ENCODE measurements around the gene MED12L.
A peak's percentile ranks its signal among the peaks of the same experiment; 100 is the strongest.
"Not testable (repeated sequence)": the region's sequence is repeated elsewhere in the genome, so short reads cannot be mapped to it uniquely, and the experiment has no call there.

MED12L gene

DNA sequence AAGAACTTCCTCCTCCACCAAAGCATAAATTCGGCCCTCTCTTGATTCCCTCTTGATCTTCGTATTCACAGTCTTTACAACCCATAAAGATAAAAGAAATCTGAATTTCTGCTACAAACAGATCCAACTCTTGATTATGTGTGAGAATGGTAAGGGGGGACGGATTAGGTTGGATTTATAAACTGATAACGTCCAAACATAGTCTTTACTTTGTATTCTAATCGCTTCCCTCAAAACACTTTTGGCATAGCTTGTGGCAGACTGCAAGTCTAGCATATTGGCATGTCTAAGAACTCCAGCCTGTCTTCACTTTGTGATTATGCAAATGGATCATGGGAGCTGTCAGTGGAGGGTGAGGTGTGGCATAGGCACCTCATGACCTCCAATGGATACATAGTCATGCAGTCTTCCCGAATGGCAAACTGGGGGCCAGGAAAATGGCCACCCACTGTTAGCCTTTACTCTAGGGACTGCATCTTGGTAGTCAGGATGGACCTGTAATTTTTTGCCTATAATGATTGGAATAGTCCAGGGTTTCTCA is 141.9 kb downstream of the MED12L start:
- Histone ChIP-seq H3K27ac (no peak overlapping the region), H3K9ac (no peak overlapping the region)

DNA sequence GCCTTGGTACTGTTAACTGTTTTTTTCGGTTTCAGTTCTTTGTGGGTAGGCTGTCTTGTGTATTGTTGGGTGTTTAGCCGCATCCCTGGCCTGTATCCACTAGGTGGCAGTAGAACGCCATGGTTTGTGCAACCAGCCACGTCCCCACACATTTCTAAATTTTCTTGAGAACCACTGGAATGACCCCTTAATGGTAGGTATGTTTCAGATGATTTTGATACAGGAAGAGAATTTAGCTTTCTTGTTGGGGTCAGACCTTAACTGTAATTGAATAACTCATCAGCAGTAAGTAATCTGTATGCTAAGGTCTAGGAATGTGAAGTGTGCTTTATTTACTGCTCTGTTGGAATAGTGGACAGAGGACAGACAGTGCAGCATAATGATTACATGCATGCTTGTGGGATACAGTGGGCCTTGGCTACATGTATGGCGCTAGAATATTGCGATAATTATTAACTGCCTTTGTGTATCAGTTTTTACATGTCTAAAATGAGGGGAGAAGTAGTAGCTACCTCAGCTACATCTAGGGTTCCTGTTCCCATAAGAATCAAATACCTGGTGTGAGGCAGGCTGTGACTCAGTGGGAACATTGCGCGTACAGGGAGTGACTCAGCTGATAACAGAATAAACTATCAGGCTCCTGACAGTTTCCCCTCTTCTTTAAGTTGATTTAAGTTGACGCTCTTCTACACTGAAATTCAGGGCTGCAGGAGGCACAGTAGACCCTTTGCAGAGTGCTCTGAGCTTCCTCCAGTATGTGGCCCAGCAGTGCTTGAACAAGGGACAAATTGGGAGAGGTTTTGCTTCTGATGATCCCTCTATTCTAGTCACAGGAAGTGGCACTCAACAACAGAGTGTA is 142.6 kb downstream of the MED12L start:
- H4K20me1 ChIP-seq (ENCODE audit: insufficient read depth) = no peaks in the 10 kb centered on the region
- no peaks in the 10 kb centered on the region for H3K27me3 ChIP-seq (ENCODE audit: insufficient read depth, low read depth)
- TF ChIP-seq, protein P1, sequence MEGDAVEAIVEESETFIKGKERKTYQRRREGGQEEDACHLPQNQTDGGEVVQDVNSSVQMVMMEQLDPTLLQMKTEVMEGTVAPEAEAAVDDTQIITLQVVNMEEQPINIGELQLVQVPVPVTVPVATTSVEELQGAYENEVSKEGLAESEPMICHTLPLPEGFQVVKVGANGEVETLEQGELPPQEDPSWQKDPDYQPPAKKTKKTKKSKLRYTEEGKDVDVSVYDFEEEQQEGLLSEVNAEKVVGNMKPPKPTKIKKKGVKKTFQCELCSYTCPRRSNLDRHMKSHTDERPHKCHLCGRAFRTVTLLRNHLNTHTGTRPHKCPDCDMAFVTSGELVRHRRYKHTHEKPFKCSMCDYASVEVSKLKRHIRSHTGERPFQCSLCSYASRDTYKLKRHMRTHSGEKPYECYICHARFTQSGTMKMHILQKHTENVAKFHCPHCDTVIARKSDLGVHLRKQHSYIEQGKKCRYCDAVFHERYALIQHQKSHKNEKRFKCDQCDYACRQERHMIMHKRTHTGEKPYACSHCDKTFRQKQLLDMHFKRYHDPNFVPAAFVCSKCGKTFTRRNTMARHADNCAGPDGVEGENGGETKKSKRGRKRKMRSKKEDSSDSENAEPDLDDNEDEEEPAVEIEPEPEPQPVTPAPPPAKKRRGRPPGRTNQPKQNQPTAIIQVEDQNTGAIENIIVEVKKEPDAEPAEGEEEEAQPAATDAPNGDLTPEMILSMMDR (conservative IDR thresholded peaks at IDR 0.05; ENCODE audit: low read depth, low read length) = peak; percentile 96
- H3K27ac ChIP-seq = no peak overlapping the region
- peaks cover 15% of the 10 kb centered on the region for H3K4me1 ChIP-seq (ENCODE audit: low read depth, poor library complexity, severe bottlenecking)
- no peak overlapping the region for H3K4me3 ChIP-seq (IDR thresholded peaks at IDR 0.05; ENCODE audit: insufficient read depth, low read depth, low read length)
- H2AFZ ChIP-seq (ENCODE audit: low read depth) = peak overlapping the region; percentile 9
- no peaks in the 10 kb centered on the region for H3K79me2 ChIP-seq (ENCODE audit: insufficient read depth, low read depth)
- peak overlapping the region; percentile 18; the same call in 1 of the 2 replicates for H3K4me2 ChIP-seq
- no peaks in the 10 kb centered on the region for H3K36me3 ChIP-seq (ENCODE audit: insufficient read depth)
- H3K9ac ChIP-seq = no peak overlapping the region

More for the DNA sequence above, 141.9 kb downstream of the MED12L start:
- Histone ChIP-seq H3K4me2 (peak overlapping the region; percentile 18), H3K4me1 (ENCODE audit: low read depth, poor library complexity, severe bottlenecking) (peaks cover 15% of the 10 kb centered on the region), H3K27me3 (ENCODE audit: insufficient read depth, low read depth) (no peaks in the 10 kb centered on the region), H3K4me3 (IDR thresholded peaks at IDR 0.05; ENCODE audit: insufficient read depth, low read depth, low read length) (no peak overlapping the region), H3K36me3 (ENCODE audit: insufficient read depth) (no peaks in the 10 kb centered on the region), H3K79me2 (ENCODE audit: insufficient read depth, low read depth) (no peaks in the 10 kb centered on the region), H2AFZ (ENCODE audit: low read depth) (no peak overlapping the region), H4K20me1 (ENCODE audit: insufficient read depth) (no peaks in the 10 kb centered on the region)
- TF ChIP-seq, protein P1 (conservative IDR thresholded peaks at IDR 0.05; ENCODE audit: low read depth, low read length) = no peak

DNA sequence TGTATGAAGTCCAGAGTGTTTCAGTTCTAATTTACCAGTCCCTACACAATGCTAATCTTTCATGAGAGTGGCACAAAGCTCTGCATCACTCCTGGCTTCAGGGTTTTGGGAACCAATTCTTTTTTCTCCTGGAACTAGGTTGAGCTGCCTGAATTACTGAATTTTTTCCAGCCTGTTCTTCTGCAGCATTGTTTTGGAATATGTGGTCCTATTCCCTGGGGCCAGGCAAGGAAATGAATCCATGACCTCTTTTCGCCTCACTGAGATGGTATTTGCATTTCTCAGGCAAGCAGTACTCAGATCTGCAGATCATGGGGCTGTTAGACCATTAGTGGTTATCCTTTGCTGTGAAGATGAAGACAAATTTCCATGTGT is 143.2 kb downstream of the MED12L start:
- H4K20me1 ChIP-seq (ENCODE audit: insufficient read depth) = no peaks in the 10 kb centered on the region
- no peaks in the 10 kb centered on the region for H3K27me3 ChIP-seq (ENCODE audit: insufficient read depth, low read depth)
- no peak overlapping the region for H3K9ac ChIP-seq
- H3K4me1 ChIP-seq (ENCODE audit: low read depth, poor library complexity, severe bottlenecking) = peaks cover 15% of the 10 kb centered on the region
- no peaks in the 10 kb centered on the region for H3K79me2 ChIP-seq (ENCODE audit: insufficient read depth, low read depth)
- TF ChIP-seq, protein P1 (conservative IDR thresholded peaks at IDR 0.05; ENCODE audit: low read depth, low read length) = no peak
- no peak overlapping the region for H3K4me2 ChIP-seq
- H3K36me3 ChIP-seq (ENCODE audit: insufficient read depth) = no peaks in the 10 kb centered on the region
- H3K27ac ChIP-seq = no peak overlapping the region
- 0 out of 2 replicates have a peak overlapping the region, but pooled peaks have one; percentile 9 for H2AFZ ChIP-seq (ENCODE audit: low read depth)
- H3K4me3 ChIP-seq (IDR thresholded peaks at IDR 0.05; ENCODE audit: insufficient read depth, low read depth, low read length) = no peak overlapping the region

DNA sequence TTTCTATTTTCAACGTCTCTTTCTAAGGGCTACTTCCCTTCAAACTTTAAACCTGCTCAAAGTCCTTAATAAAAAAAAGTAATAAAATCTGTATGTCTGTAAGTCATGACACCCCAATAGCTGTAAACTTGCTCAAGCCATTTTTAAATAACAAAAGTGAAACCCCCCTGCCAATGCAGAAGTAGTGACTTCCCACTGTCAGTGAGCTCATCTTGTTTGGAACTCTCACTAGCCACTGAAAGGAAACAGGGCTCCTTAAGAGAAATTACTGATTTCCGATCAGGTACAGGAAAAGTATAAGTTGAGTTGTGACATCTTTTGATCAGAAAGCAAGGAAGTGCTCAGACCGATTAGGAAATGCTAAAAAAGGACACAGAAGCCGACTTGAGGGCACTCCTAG is 145.2 kb downstream of the MED12L start:
- TF ChIP-seq, protein P1 (conservative IDR thresholded peaks at IDR 0.05; ENCODE audit: low read depth, low read length) = no peak
- H3K36me3 ChIP-seq (ENCODE audit: insufficient read depth) = no peaks in the 10 kb centered on the region
- H3K4me1 ChIP-seq (ENCODE audit: low read depth, poor library complexity, severe bottlenecking) = peaks cover 15% of the 10 kb centered on the region
- H4K20me1 ChIP-seq (ENCODE audit: insufficient read depth) = no peaks in the 10 kb centered on the region
- no peak overlapping the region for H2AFZ ChIP-seq (ENCODE audit: low read depth)
- H3K9ac ChIP-seq = no peak overlapping the region
- H3K27ac ChIP-seq = no peak overlapping the region
- no peak overlapping the region for H3K4me3 ChIP-seq (IDR thresholded peaks at IDR 0.05; ENCODE audit: insufficient read depth, low read depth, low read length)
- H3K4me2 ChIP-seq = no peak overlapping the region
- no peaks in the 10 kb centered on the region for H3K27me3 ChIP-seq (ENCODE audit: insufficient read depth, low read depth)
- no peaks in the 10 kb centered on the region for H3K79me2 ChIP-seq (ENCODE audit: insufficient read depth, low read depth)

DNA sequence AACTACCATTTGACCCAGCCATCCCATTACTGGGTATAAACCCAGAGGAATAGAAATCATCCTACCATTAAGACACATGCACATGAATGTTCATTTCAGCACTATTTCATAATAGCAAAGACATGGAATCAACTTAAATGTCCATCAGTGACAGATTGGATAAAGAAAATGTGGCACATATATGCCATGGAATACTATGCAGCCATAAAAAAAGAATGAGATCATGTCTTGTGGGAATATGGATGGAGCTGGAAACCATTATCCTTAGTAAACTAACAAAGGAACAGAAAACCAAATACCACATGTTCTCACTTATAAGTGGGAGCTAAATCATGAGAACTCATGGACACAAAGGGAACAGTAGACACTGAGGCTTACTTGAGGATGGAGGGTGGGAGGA is 146.9 kb downstream of the MED12L start:
- not testable (repeated sequence) for H3K4me3 ChIP-seq (IDR thresholded peaks at IDR 0.05; ENCODE audit: insufficient read depth, low read depth, low read length); H3K79me2 ChIP-seq (ENCODE audit: insufficient read depth, low read depth); H2AFZ ChIP-seq (ENCODE audit: low read depth); H3K4me1 ChIP-seq (ENCODE audit: low read depth, poor library complexity, severe bottlenecking); H3K27me3 ChIP-seq (ENCODE audit: insufficient read depth, low read depth); H3K36me3 ChIP-seq (ENCODE audit: insufficient read depth); H3K9ac ChIP-seq; H3K27ac ChIP-seq; H3K4me2 ChIP-seq; H4K20me1 ChIP-seq (ENCODE audit: insufficient read depth)
